ENCODE results near the gene VIPAS39.
"Not testable (repeated sequence)": the region's sequence is repeated elsewhere in the genome, so short reads cannot be mapped to it uniquely, and the experiment has no call there.

The VIPAS39 gene

GRCh38 chr14:77457115-77457521 lies 283 bp downstream of the VIPAS39 start:
- no peaks in the 10 kb centered on the region for H3K9me3 Mint-ChIP-seq
- H3K36me3 Mint-ChIP-seq (ENCODE audit: low read depth): peaks cover 30% of the 10 kb centered on the region

GRCh38 chr14:77455966-77456640 lies 1.3 kb downstream of the VIPAS39 start:
- H3K9me3 Mint-ChIP-seq: no peaks in the 10 kb centered on the region
- H3K36me3 Mint-ChIP-seq (ENCODE audit: low read depth): peaks cover 27% of the 10 kb centered on the region
- H3K4me3 Mint-ChIP-seq: peak overlapping the region; percentile 97
- H3K27me3 Mint-ChIP-seq (ENCODE audit: low read depth): no peaks in the 10 kb centered on the region
- H3K27ac Mint-ChIP-seq: no peak overlapping the region
- peaks cover 24% of the 10 kb centered on the region for H3K4me1 Mint-ChIP-seq (ENCODE audit: low read depth)
- DNase-seq (ENCODE audit: low spot score): no peak

More at GRCh38 chr14:77457115-77457521, 283 bp downstream of the VIPAS39 start:
- Mint-ChIP-seq H3K4me3 (peak overlapping the region; percentile 97), H3K4me1 (ENCODE audit: low read depth) (peaks cover 24% of the 10 kb centered on the region), H3K27ac (peak overlapping the region; percentile 97), H3K27me3 (ENCODE audit: low read depth) (no peaks in the 10 kb centered on the region)
- DNase-seq (ENCODE audit: low spot score): no peak

- Mint-ChIP-seq H3K27ac (no peak overlapping the region), H3K36me3 (ENCODE audit: low read depth) (peaks cover 37% of the 10 kb centered on the region), H3K9me3 (no peaks in the 10 kb centered on the region), H3K4me1 (ENCODE audit: low read depth) (no peaks in the 10 kb centered on the region), H3K4me3 (no peak overlapping the region), H3K27me3 (ENCODE audit: low read depth) (no peaks in the 10 kb centered on the region)
- no peak for DNase-seq (ENCODE audit: low spot score)
These were observed 15.2 kb downstream of the VIPAS39 start for GRCh38 chr14:77442196-77442595.

- H3K4me3 Mint-ChIP-seq: no peak overlapping the region
- no peaks in the 10 kb centered on the region for H3K4me1 Mint-ChIP-seq (ENCODE audit: low read depth)
- no peaks in the 10 kb centered on the region for H3K9me3 Mint-ChIP-seq
- no peaks in the 10 kb centered on the region for H3K27me3 Mint-ChIP-seq (ENCODE audit: low read depth)
- peaks cover 40% of the 10 kb centered on the region for H3K36me3 Mint-ChIP-seq (ENCODE audit: low read depth)
- no peak for DNase-seq (ENCODE audit: low spot score)
- H3K27ac Mint-ChIP-seq: no peak overlapping the region
These were observed 17.5 kb downstream of the VIPAS39 start for GRCh38 chr14:77439861-77440260.

- no peak overlapping the region for H3K27ac Mint-ChIP-seq
- no peak for DNase-seq (ENCODE audit: low spot score)
- no peaks in the 10 kb centered on the region for H3K27me3 Mint-ChIP-seq (ENCODE audit: low read depth)
- H3K4me3 Mint-ChIP-seq: no peak overlapping the region
- H3K4me1 Mint-ChIP-seq (ENCODE audit: low read depth): no peaks in the 10 kb centered on the region
- peaks cover 40% of the 10 kb centered on the region for H3K36me3 Mint-ChIP-seq (ENCODE audit: low read depth)
- no peaks in the 10 kb centered on the region for H3K9me3 Mint-ChIP-seq
These were observed 18.8 kb downstream of the VIPAS39 start for GRCh38 chr14:77438596-77438995.

GRCh38 chr14:77436042-77436441 lies 21.4 kb downstream of the VIPAS39 start:
- Mint-ChIP-seq H3K4me3 (no peak overlapping the region), H3K9me3 (no peaks in the 10 kb centered on the region), H3K27ac (no peak overlapping the region), H3K27me3 (ENCODE audit: low read depth) (no peaks in the 10 kb centered on the region), H3K4me1 (ENCODE audit: low read depth) (no peaks in the 10 kb centered on the region), H3K36me3 (ENCODE audit: low read depth) (peaks cover 23% of the 10 kb centered on the region)
- no peak for DNase-seq (ENCODE audit: low spot score)

GRCh38 chr14:77426396-77426795 lies 31.0 kb downstream of the VIPAS39 start:
- Mint-ChIP-seq H3K27ac (no peak overlapping the region), H3K4me3 (no peak overlapping the region), H3K27me3 (ENCODE audit: low read depth) (no peaks in the 10 kb centered on the region), H3K9me3 (no peaks in the 10 kb centered on the region), H3K36me3 (ENCODE audit: low read depth) (peaks cover 50% of the 10 kb centered on the region), H3K4me1 (ENCODE audit: low read depth) (no peaks in the 10 kb centered on the region)
- no peak for DNase-seq (ENCODE audit: low spot score)

GRCh38 chr14:77424862-77425261 lies 32.5 kb downstream of the VIPAS39 start:
- Mint-ChIP-seq H3K36me3 (ENCODE audit: low read depth) (peaks cover 56% of the 10 kb centered on the region), H3K9me3 (peaks cover 4% of the 10 kb centered on the region), H3K4me1 (ENCODE audit: low read depth) (no peaks in the 10 kb centered on the region), H3K4me3 (no peak overlapping the region), H3K27me3 (ENCODE audit: low read depth) (no peaks in the 10 kb centered on the region), H3K27ac (no peak overlapping the region)
- DNase-seq (ENCODE audit: low spot score): no peak

GRCh38 chr14:77423423-77423822 lies 34.0 kb downstream of the VIPAS39 start, which contains the start of gene NOXRED1:
Gene NOXRED1, minus strand, starts transcription at chr14:77423523. Its CDS starts 634 bp downstream, at chr14:77422889.
- H3K4me1 Mint-ChIP-seq (ENCODE audit: low read depth): no peaks in the 10 kb centered on the region

GRCh38 chr14:77421201-77421600 lies 36.2 kb downstream of the VIPAS39 start:
- peaks cover 36% of the 10 kb centered on the region for H3K36me3 Mint-ChIP-seq (ENCODE audit: low read depth)
- no peaks in the 10 kb centered on the region for H3K27me3 Mint-ChIP-seq (ENCODE audit: low read depth)
- no peak for DNase-seq (ENCODE audit: low spot score)
- H3K27ac Mint-ChIP-seq: no peak overlapping the region
- H3K9me3 Mint-ChIP-seq: peaks cover 12% of the 10 kb centered on the region
- H3K4me1 Mint-ChIP-seq (ENCODE audit: low read depth): no peaks in the 10 kb centered on the region
- no peak overlapping the region for H3K4me3 Mint-ChIP-seq

More at GRCh38 chr14:77423423-77423822, 34.0 kb downstream of the VIPAS39 start, which contains the start of gene NOXRED1:
- H3K36me3 Mint-ChIP-seq (ENCODE audit: low read depth): peaks cover 52% of the 10 kb centered on the region
- no peak within 1 kb of the TSS for H3K27ac Mint-ChIP-seq
- H3K27me3 Mint-ChIP-seq (ENCODE audit: low read depth): no peaks in the 10 kb centered on the region
- no peak within 1 kb of the TSS for H3K4me3 Mint-ChIP-seq
- H3K9me3 Mint-ChIP-seq: peaks cover 12% of the 10 kb centered on the region
- DNase-seq (ENCODE audit: low spot score): no peak

GRCh38 chr14:77416836-77417235 lies 40.6 kb downstream of the VIPAS39 start:
- H3K9me3 Mint-ChIP-seq: peaks cover 12% of the 10 kb centered on the region
- DNase-seq (ENCODE audit: low spot score): no peak
- no peaks in the 10 kb centered on the region for H3K27me3 Mint-ChIP-seq (ENCODE audit: low read depth)
- no peaks in the 10 kb centered on the region for H3K4me1 Mint-ChIP-seq (ENCODE audit: low read depth)
- H3K27ac Mint-ChIP-seq: no peak overlapping the region
- H3K36me3 Mint-ChIP-seq (ENCODE audit: low read depth): peaks cover 15% of the 10 kb centered on the region
- H3K4me3 Mint-ChIP-seq: no peak overlapping the region

- H3K36me3 Mint-ChIP-seq (ENCODE audit: low read depth); H3K27ac Mint-ChIP-seq; H3K27me3 Mint-ChIP-seq (ENCODE audit: low read depth): not testable (repeated sequence)
These were observed 41.3 kb downstream of the VIPAS39 start for GRCh38 chr14:77416098-77416497.

GRCh38 chr14:77415403-77416030 lies 41.9 kb downstream of the VIPAS39 start:
- DNase-seq (ENCODE audit: low spot score); H3K27me3 Mint-ChIP-seq (ENCODE audit: low read depth): not testable (repeated sequence)

More at GRCh38 chr14:77416098-77416497, 41.3 kb downstream of the VIPAS39 start:
- H3K9me3 Mint-ChIP-seq: peaks cover 12% of the 10 kb centered on the region
- DNase-seq (ENCODE audit: low spot score); H3K4me1 Mint-ChIP-seq (ENCODE audit: low read depth); H3K4me3 Mint-ChIP-seq: not testable (repeated sequence)

GRCh38 chr14:77409131-77409533 lies 48.3 kb downstream of the VIPAS39 start:
- DNase-seq (ENCODE audit: low spot score): no peak
- Mint-ChIP-seq H3K27me3 (ENCODE audit: low read depth) (no peaks in the 10 kb centered on the region), H3K4me1 (ENCODE audit: low read depth) (peaks cover 17% of the 10 kb centered on the region), H3K9me3 (no peaks in the 10 kb centered on the region), H3K4me3 (no peak overlapping the region), H3K27ac (no peak overlapping the region), H3K36me3 (ENCODE audit: low read depth) (no peaks in the 10 kb centered on the region)

More at GRCh38 chr14:77415403-77416030, 41.9 kb downstream of the VIPAS39 start:
- not testable (repeated sequence) for H3K36me3 Mint-ChIP-seq (ENCODE audit: low read depth); H3K4me3 Mint-ChIP-seq; H3K27ac Mint-ChIP-seq; H3K4me1 Mint-ChIP-seq (ENCODE audit: low read depth)
- H3K9me3 Mint-ChIP-seq: peaks cover 12% of the 10 kb centered on the region
